Ramos (cell line): ENCODE measurements around the gene TJP2.

Experiments
- in situ Hi-C: fragments of 300-500 bp; cut with MboI; formaldehyde crosslinking; loops from one replicate; pipeline ENCODE4 v1.14.3; 2022; ENCODE audit warnings: low sequenced_read_pairs; ENCODE audit not compliant: unreplicated experiment

The TJP2 gene

GRCh38 chr9:69215774-69216485, 41.9 kb downstream of the TJP2 start:
- in situ Hi-C loops: no loop called here

- in situ Hi-C loops: no loop called here
Observed at GRCh38 chr9:69218166-69218565, 44.1 kb downstream of the TJP2 start.

- in situ Hi-C loops: no loop called here
Observed at GRCh38 chr9:69221036-69221435, 47.0 kb downstream of the TJP2 start.

GRCh38 chr9:69222970-69223369, 48.9 kb downstream of the TJP2 start:
- in situ Hi-C loops: no loop called here

DNA sequence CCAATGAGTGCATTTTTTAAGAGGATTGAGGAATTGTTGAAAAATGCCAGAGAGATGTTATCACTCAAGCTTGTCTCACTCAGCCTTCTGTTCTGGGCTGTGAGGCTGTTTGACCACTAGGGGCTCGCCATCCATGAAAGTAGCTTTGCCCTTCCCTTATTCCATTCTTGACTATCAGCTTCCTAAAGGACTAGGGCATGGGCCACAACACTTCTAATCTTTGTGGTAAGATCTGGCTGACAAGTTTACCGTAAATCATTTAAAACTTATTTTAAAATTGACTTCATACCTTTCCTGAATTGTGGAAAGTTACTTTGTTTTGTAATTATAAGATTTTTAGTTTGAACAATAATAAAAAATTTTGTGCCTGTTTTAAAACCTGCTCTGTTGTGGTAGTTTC, 49.5 kb downstream of the TJP2 start:
- in situ Hi-C loops: no loop called here

- in situ Hi-C loops: no loop called here
Observed at GRCh38 chr9:69229367-69229766, 55.3 kb downstream of the TJP2 start.

DNA sequence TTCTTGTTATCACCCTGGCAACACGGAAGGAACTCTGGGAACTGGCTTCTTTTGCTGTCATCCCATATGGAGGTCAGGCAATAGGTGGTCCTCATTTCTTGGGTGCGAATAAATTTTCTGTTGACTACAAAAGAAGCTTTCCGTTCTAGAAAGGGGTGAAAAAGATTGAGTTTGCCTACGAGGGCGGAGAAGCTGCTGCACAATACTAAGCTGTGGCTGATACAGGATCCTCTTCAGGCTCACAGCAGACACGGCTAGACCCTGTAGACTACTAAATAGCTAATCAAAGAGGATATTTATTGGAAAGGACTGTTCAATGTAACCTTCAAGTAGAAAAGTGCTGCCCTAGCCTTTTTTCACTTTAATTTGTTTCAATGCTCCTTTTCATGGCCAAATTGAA, 58.1 kb downstream of the TJP2 start:
- in situ Hi-C loops: no loop called here

DNA sequence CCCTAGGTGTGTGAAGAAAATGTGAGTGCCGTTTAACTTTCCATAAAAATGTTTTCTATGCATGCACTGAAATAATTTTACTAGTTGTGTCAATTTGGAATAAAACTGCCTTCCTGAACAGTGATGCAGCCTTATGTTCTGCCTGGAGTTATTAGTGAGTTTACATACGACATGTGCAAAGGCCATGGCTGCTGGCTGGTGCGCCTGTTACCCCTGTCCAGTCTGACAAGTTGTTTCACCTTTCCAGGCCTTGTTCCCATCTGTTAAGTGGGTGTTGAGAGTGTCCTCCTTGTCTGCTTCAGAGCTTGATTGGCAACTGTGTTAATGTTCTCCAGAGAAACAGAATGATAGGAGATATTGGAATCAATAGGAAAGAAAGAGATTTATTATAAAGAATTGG, 60.6 kb downstream of the TJP2 start:
- in situ Hi-C loops: no loop called here

DNA sequence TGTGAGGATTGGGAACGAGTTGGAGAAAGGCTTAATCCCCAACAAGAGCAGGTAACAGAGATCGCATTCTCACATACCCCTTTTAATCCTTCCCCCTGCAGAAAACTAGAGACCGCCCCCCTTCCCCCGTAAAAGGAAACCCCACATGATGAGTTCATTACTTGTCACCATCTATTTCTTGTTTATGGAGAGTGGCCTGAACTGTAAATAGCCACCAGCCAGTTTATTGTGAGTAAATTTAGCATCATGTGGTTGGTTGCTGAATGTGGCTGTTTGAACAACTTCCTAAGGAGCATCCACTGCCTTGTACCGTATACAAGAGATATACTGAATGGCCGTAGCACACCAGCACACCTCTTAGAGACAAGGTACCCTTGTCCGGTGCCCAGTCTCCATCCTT, 62.1 kb downstream of the TJP2 start:
- in situ Hi-C loops: no loop called here

DNA sequence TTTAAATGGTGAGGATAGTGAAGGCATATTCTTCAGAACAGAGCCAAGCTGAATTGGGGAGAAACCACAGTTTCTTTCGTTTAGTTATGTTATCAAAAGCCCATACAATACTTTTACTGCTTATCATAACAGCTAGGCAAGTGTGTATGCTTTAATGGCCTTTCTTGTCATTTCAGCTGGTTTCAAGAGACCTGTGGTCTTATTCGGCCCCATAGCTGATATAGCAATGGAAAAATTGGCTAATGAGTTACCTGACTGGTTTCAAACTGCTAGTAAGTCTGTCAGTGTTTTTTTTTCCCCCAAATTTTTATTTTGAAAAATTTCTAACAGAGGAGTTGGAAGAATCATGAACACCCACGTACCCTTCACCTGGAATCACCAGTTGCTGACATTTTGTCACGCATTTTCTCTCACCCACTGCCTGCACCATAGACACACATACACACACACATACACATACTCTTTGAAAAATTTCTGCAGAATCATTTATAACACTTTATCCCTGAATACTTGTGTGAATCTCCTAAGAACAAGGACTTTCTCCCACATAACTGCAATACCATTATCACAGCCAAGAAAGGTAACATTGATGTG, 63.7 kb downstream of the TJP2 start:
- in situ Hi-C loops: no loop called here

DNA sequence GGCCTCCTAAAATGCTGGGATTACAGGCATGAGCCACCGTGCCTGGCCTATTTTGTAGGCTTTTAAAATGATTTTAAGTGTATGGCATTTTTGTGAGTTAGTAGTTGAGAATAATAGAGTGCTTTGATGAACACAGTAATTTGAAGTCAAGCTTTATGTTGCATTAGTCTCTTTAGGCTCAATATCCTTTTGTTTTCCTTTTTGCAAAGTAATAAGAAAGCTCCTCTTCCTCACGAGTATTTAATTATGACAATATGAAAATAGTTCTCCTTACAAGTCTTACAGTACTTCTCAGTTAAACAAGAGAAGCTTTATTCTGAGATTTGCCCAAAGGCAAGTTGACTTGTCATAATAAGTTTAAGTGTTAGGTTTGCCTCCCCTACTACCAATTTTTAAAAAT, 69.0 kb downstream of the TJP2 start:
- in situ Hi-C loops: no loop called here

DNA sequence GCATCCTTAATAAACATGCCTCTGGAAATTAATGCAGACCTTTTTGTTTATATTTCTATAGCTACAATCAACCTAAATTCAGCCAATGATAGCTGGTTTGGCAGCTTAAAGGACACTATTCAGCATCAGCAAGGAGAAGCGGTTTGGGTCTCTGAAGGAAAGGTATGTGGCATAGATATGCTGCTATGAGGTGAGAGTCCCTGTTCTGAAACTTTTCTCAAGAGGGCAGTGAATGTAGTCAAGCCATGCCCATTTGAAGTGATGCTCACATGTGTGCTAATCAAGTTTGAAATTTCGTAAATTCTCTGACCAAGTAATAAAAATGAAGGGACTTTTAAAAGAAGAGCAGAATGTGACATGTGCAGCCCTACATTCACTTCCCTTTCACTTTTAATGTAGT, 72.6 kb downstream of the TJP2 start:
- in situ Hi-C loops: no loop called here

DNA sequence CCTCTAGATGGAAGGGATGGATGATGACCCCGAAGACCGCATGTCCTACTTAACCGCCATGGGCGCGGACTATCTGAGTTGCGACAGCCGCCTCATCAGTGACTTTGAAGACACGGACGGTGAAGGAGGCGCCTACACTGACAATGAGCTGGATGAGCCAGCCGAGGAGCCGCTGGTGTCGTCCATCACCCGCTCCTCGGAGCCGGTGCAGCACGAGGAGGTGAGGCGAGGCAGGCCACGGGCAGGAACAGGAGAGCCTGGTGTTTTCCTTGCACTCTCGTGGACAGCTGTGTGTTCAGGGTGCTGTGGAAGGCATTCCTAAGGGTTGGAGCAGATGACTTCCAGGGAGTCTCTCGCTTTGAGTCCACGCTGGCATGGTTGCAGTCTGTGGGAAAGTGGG, 73.9 kb downstream of the TJP2 start:
- in situ Hi-C loops: no loop called here

- in situ Hi-C loops: no loop called here
Observed at GRCh38 chr9:69249337-69249736, 75.3 kb downstream of the TJP2 start.

GRCh38 chr9:69250681-69251080, 76.6 kb downstream of the TJP2 start:
- in situ Hi-C loops: no loop called here

DNA sequence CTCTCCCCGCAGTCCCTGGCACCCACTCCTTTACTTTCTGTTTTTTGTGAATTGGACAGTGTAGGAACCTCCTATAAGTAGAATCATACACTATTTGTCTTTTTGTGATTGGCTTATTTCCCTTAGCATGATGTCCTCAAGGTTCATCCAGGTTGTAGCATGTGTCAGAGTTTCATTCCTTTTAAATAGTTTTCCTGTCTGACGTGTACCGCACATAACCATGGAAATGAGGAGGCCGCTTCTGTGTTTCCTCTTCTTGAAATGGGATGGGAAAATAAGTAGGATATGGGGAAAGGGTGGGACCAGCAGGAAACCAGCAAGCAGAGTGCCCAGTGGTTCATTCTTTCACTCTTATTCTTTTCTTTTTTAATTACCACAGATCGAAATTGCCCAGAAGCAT, 78.4 kb downstream of the TJP2 start:
- in situ Hi-C loops: no loop called here

DNA sequence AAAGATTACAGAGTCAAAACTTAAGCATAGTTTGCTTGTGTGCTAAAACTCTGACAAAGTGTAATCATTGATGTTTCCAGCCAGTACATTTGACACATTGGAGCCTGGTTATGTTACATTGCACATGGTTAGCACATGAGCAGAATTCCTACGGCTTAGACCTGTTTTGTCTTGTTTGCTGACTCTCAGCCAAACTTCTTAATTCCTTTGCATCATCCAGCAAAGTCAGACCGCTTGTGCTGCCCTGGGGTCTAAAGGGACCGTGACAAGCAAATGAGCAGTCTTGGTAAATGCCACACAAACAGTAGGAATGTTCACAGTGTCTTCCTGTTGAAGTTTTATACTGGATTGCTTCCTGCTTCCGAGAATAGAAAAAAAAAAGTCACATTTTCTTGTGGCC, 79.0 kb downstream of the TJP2 start:
- in situ Hi-C loops: no loop called here

DNA sequence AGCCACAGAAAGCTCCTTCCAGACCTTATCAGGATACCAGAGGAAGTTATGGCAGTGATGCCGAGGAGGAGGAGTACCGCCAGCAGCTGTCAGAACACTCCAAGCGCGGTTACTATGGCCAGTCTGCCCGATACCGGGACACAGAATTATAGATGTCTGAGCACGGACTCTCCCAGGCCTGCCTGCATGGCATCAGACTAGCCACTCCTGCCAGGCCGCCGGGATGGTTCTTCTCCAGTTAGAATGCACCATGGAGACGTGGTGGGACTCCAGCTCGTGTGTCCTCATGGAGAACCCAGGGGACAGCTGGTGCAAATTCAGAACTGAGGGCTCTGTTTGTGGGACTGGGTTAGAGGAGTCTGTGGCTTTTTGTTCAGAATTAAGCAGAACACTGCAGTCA, 80.1 kb downstream of the TJP2 start:
- in situ Hi-C loops: no loop called here

GRCh38 chr9:69255591-69255990, 81.5 kb downstream of the TJP2 start:
- in situ Hi-C loops: no loop called here

DNA sequence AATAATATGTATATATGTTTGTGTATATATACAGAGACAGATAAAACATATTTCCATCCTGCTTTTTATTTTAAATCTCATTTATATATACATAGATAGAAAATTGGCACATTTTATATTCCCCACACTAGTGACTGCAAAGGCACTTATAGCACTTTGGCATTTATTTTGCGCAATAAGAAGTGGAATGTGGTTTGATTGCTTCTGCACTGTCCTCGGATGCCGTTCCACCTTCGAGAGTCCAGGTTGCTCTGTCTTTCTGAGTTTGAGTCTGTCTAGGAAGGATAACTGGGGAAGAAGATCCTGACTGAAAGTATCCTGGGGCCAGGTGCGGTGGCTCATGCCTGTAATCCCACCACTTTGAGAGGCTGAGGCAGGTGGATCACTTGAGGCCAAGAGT, 84.5 kb downstream of the TJP2 start:
- in situ Hi-C loops: no loop called here

DNA sequence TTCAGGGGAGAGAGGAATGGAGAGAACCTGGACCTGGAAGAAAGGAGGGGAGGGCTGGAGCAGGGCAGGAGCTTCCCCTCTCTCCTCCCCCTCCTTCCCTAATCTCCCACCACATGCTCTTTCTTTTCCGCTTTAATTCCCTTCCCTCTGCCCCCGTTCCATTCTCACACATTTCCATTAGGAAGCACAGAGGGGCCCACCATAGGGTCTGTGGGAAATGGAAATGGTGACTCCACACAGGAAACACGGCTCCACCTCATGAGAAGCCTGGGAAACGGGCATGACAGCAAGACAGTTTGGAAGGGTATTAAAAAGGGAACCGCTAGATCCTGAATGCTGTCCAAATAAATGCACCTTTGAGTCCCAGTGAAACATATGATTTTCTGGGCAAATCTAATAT, 86.1 kb downstream of the TJP2 start:
- in situ Hi-C loops: no loop called here

GRCh38 chr9:69261636-69262035, 87.6 kb downstream of the TJP2 start:
- in situ Hi-C loops: no loop called here
